H4 (cell line): ENCODE measurements around the gene JAZF1. TPM values are rescaled to one million over a fixed set of nuclear protein-coding genes. Genes with fewer than 3 reads are reported as not detected.
A peak's percentile ranks its signal among the peaks of the same experiment; 100 is the strongest.
"Not testable (repeated sequence)": the region's sequence is repeated elsewhere in the genome, so short reads cannot be mapped to it uniquely, and the experiment has no call there.

Experiments used
- DNase-seq: peaks from one replicate; pipeline ENCODE4 v3.0.0-alpha.2; 2015; ENCODE audit warnings: low spot score
- total RNA-seq: library from RNA; depleted of rRNA; stranded (reverse); fragments of >200 nt; shearing (Covaris generic); gene quantifications from 2 replicates; pipeline ENCODE4 v1.2.3, GENCODE V29; 2014

Gene JAZF1
- total RNA-seq, 1 experiment from 2014 or later = 20.6 TPM

GRCh38 chr7:27942711-27943110, 237.9 kb downstream of the JAZF1 start:
- DNase-seq = no peak

GRCh38 chr7:27941522-27941921, 239.1 kb downstream of the JAZF1 start:
- no peak for DNase-seq

- DNase-seq = no peak
These were observed 240.3 kb downstream of the JAZF1 start for GRCh38 chr7:27940341-27940740.

- DNase-seq = no peak
These were observed 240.7 kb downstream of the JAZF1 start for GRCh38 chr7:27939893-27940292.

GRCh38 chr7:27936768-27937102, 243.9 kb downstream of the JAZF1 start:
- no peak for DNase-seq

GRCh38 chr7:27936047-27936767, 244.4 kb downstream of the JAZF1 start:
- DNase-seq = no peak

GRCh38 chr7:27933671-27934565, 246.7 kb downstream of the JAZF1 start:
- DNase-seq = peak; percentile 82

GRCh38 chr7:27930910-27931476, 249.6 kb downstream of the JAZF1 start:
- DNase-seq = no peak

GRCh38 chr7:27929127-27929526, 251.5 kb downstream of the JAZF1 start:
- DNase-seq = no peak

- DNase-seq = no peak
These were observed 252.6 kb downstream of the JAZF1 start for GRCh38 chr7:27928001-27928400.

- DNase-seq = no peak
These were observed 254.9 kb downstream of the JAZF1 start for GRCh38 chr7:27925573-27926201.

- no peak for DNase-seq
These were observed 257.0 kb downstream of the JAZF1 start for GRCh38 chr7:27923642-27923980.

- DNase-seq = no peak
These were observed 257.5 kb downstream of the JAZF1 start for GRCh38 chr7:27922907-27923641.

GRCh38 chr7:27922389-27922788, 258.2 kb downstream of the JAZF1 start:
- DNase-seq = not testable (repeated sequence)

- peak; percentile 99 for DNase-seq
These were observed 259.3 kb downstream of the JAZF1 start for GRCh38 chr7:27921081-27921836.

- DNase-seq = no peak
These were observed 260.2 kb downstream of the JAZF1 start for GRCh38 chr7:27920281-27920946.

- DNase-seq = no peak
These were observed 262.1 kb downstream of the JAZF1 start for GRCh38 chr7:27918503-27918902.

GRCh38 chr7:27917774-27918314, 262.8 kb downstream of the JAZF1 start:
- peak; percentile 78 for DNase-seq

- DNase-seq = no peak
These were observed 263.5 kb downstream of the JAZF1 start for GRCh38 chr7:27917119-27917518.

GRCh38 chr7:27916372-27916771, 264.2 kb downstream of the JAZF1 start:
- no peak for DNase-seq
